Gastroesophageal sphincter (tissue), 3 donors: ENCODE measurements around the gene CCDC150.

ENCODE experiments used
- EP300 ChIP-seq: sonication (generic); formaldehyde crosslinking; IDR thresholded peaks from one replicate; pipeline ENCODE4 v1.6.1; 2017; ENCODE audit warnings: antibody characterized with exemption, mild to moderate bottlenecking
- POLR2A ChIP-seq, 2 donors: fragments of 450-650 bp; IDR thresholded peaks; one replicate each; pipeline ENCODE4 v1.6.1; 2017; ENCODE audit warnings: antibody characterized with exemption in 2 of 2, mild to moderate bottlenecking in 2 of 2, moderate library complexity in 1 of 2
- POLR2AphosphoS5 ChIP-seq: sonication (generic); formaldehyde crosslinking; IDR thresholded peaks from one replicate; pipeline ENCODE4 v1.6.1; 2017; ENCODE audit warnings: antibody characterized with exemption
- TF ChIP-seq, protein P1 (sequence below), 4 experiments: fragments of 200-600 bp in 2 of 4; fragments of 450-650 bp in 2 of 4; sonication (generic) in 1 of 4; IDR thresholded peaks; one replicate each; pipeline ENCODE4 v1.5.1; 2017 to 2019; ENCODE audit warnings: antibody characterized with exemption in 4 of 4, mild to moderate bottlenecking in 2 of 4, moderate library complexity in 2 of 4

DNA sequence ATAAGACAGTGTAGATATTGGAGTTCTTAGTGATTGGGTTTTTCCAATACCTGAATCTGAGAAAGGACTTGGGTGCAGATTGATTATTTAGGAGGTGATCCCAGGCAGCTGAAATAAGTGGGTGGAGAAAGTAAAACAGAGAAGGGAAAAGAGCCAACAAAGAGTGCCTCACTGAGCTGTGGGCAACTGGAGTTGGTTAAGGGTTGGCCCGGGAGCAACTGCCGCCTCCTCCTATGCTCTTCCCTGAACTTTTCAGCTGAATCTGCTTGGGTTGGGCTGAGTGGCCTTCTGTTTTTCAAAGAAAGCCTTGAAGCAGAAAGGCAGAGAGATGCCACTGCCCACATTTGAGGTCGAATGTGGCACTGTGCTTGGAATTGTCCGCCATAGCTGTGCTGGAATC, 20.9 kb upstream of the CCDC150 start:
- TF ChIP-seq, protein P1, sequence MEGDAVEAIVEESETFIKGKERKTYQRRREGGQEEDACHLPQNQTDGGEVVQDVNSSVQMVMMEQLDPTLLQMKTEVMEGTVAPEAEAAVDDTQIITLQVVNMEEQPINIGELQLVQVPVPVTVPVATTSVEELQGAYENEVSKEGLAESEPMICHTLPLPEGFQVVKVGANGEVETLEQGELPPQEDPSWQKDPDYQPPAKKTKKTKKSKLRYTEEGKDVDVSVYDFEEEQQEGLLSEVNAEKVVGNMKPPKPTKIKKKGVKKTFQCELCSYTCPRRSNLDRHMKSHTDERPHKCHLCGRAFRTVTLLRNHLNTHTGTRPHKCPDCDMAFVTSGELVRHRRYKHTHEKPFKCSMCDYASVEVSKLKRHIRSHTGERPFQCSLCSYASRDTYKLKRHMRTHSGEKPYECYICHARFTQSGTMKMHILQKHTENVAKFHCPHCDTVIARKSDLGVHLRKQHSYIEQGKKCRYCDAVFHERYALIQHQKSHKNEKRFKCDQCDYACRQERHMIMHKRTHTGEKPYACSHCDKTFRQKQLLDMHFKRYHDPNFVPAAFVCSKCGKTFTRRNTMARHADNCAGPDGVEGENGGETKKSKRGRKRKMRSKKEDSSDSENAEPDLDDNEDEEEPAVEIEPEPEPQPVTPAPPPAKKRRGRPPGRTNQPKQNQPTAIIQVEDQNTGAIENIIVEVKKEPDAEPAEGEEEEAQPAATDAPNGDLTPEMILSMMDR (IDR thresholded peaks at IDR 0.05), result no peak
- TF ChIP-seq POLR2A (IDR thresholded peaks at IDR 0.05) (no peak), EP300 (no peak), POLR2AphosphoS5 (no peak)
